HG03025 (cell line): Measurements from ENCODE around the gene PXYLP1.

Experiments
- ATAC-seq: cut with Tn5 transposase; IDR thresholded peaks from one replicate; pipeline ENCODE4 v1.9.1; 2021; ENCODE audit warnings: mild to moderate bottlenecking, moderate library complexity; ENCODE audit not compliant: unreplicated experiment, low FRiP score

PXYLP1 gene

DNA sequence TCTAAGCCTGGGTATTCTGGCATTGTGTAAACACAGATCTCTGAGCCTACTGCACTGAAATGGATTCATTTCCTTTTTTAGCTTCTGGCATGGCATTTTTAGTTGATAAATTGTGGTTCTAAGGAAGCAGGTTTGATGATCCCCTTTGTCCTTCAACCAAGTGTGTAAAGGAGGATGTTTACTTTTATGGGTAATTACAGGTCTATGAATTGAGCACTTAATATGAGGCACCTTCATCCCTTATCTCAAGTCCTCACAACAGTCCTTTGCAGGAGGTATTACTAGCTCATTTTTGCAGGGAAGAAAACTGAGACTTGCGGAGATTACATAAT, 105.9 kb downstream of the PXYLP1 start:
- no peak for ATAC-seq

DNA sequence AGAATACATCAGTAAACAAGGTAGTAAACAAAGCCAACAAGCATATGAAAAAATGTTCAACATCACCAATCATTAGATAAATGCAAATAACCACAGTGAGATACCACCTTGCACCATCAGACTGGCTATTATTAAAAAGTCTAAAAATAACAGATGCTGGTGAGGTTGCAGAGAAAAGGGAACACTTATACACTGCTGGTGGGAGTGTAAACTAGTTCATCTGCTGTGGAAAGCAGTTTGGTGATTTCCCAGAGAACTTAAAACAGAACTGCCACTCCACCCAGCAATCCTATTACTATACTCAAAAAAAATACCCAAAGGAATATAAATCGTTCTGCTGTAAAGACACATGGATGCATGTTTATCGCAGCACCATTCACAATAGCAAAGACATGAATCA, 106.4 kb downstream of the PXYLP1 start:
- ATAC-seq = no peak

DNA sequence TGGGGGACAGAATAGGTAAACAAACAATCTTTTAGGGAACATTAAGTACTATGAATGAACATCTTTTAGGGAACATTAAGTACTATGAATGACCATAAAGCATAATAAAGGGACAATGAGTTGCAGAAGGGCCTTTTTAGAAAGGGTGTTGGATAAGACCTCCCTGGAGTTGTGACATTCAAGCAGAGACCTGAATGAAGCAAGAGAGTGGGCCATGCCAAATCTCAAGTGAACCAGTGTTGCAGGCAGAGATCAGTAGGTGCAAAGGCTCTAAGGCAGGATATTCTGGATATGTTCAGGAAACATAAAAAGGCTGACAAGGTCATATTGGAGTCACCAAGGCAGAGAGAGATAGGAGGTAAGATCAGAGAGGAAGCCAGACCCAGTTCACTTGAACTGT, 107.3 kb downstream of the PXYLP1 start:
- ATAC-seq = no peak

DNA sequence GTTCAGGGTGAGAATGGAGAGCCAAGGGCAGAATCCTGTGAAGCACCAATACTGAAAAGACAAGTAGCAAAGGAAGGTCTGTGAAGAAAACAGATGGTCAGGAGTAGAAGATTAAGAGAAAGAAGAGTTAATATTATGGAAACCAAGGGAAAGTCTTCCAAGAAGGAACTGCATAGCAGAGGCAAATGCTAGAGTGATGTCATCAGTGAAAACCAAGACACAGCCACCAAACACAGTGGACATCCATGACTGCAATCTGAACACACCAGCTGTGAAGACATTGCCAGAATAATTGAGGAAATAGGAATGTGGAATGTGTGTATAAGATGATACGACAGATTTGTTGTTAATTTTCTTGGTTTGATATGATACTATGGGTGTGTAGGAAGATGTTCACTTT, 109.9 kb downstream of the PXYLP1 start:
- no peak for ATAC-seq

DNA sequence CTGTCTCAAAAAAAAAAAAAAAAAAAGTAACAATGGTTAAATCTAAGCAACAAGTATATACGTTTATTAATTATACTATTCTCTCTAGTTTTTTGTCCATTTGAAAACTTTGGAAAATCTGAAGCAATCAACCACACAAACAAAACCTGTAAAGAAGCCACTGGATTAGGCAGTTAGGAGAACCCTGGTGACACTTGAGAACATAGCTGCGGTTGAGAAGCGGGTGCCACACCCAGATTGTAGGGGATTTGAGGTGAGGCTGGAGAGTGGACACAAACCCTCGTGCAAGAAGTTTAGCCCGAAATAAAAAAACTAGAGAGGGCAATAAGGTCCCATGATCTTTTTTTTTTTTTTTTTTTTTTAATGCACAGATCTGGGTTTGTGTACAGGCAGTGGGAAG, 110.8 kb downstream of the PXYLP1 start:
- no peak for ATAC-seq

DNA sequence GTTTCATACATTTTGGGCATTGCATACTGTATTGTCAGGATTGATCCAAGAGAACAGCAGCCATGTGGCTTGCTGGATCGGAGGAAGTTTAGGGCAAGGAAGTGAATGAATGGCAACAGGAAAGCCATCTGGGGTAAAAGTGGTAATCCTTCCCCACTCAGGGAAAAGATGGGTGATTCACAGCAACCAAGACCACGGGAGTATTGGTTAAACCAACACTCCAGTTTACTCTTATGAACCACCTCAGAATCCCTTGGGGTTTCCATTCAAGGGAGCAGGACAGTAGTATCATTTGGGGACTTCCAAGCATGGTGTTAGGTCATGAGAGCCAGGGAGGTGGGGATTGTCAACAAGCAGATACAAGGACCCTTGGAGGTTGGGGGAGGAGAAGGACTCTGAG, 111.5 kb downstream of the PXYLP1 start:
- no peak for ATAC-seq

DNA sequence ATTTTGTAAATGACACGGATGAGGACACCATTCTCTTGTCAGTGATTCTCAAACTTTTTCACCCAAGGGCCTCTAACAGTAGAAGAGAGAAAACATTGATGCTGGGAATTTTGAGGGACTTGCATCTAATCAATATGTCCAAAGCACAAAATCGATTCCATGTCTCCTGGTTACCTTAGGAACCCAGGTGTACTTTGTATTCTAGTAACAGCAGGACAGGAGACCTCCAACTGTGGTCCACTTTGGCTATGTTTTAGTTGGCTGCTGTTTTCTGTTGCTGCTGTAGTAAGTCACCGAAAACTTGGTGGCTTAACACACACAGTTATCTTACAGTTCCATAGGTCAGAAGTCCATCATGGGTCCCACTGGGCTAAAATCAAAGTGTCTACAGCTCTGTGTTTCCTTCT, 112.2 kb downstream of the PXYLP1 start:
- ATAC-seq = no peak
